HG03139 (cell line): ENCODE data around the gene PLXNA4.

Experiments used
- ATAC-seq: cut with Tn5 transposase; IDR thresholded peaks from one replicate; pipeline ENCODE4 v1.9.1; 2021; ENCODE audit not compliant: unreplicated experiment

Gene PLXNA4

DNA sequence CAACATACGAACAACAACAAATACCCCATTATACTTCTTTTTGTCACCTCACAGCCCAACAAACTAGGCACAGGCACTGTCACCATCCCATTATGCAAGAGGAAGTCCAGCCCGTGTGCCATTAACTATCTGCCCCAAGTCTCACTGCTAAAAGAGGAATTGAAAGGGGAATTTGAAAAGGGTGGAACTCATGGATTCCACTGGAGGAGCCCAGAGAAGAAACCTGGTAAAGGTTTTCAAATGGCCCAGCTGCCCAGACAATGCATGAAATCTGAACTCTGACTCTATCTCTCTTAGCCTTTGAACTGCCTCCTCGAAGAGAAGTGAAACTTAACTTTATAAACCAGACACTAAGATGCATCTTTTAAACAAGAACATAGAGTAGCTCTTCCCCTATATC is 130.0 kb downstream of the PLXNA4 start:
- ATAC-seq, result no peak

DNA sequence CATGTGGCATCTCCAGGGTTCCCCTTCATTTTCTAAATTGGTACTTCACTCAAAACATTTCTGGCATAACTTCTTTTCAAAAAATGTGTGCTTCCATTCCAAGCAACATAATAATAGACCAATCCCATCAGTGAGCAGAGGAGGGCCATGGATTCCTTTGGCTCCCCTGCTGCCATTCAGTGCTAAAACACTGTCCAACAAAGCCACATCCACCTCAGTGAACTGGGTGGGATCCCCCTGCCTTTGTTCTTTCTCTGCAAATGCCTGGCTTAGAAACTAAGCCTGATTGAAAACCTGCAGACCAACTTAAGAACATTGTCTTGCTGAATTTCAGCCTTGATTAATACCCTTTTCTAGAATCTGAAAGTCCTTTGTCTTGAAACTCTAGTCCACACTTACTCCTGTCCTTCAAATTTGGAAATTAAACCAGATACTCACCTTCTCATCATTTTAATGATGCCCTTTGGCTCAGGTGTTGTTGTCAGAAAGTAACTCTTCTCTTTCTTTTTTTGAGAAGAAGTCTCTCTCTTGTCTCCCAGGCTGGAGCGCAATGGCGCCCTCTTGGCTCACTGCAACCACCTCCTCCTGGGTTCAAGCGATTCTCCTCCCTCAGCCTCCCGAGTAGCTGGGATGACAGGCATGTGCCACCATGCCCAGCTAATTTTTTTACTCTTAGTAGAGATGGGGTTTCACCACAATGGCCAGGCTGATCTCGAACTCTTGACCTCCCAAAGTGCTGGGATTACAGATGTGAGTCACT is 132.3 kb downstream of the PLXNA4 start:
- no peak for ATAC-seq

DNA sequence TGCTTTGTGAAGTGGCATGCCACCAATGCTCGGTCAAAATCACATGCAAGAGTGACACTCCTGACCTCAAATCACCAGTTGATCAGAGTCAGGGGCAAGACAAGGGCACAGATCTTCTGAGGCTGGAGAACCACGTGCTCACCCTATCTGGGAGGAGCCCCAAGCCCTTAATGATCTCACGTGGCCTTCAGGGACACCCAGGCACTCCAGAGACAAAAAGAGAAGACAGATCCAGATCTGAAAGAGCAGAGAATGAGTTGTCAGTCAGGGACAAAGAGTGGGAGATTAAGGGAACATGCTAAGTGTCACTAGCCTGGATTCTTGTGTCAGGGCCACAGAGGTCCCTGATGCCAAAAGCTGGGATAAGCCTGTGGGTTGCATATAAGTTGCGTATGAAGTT is 134.3 kb downstream of the PLXNA4 start:
- no peak for ATAC-seq

DNA sequence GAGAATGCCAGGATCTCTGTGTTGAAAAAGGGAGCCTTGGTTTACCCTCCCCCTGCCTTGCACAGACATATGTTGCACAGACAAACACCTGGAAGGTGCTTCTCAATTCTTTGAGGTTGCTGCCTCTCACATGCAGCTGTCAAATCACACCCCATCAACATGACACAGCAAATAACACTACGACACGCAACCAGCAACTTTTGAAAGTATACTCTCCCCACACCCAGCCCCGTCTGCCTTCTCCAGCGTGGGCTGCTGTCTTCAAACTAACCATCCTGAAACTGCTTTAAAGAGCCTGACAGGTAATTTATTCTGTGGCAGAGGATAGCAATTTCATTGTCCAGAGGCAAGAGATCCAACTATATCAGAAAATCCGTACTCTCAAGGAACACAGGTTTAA is 136.1 kb downstream of the PLXNA4 start:
- ATAC-seq, result no peak

DNA sequence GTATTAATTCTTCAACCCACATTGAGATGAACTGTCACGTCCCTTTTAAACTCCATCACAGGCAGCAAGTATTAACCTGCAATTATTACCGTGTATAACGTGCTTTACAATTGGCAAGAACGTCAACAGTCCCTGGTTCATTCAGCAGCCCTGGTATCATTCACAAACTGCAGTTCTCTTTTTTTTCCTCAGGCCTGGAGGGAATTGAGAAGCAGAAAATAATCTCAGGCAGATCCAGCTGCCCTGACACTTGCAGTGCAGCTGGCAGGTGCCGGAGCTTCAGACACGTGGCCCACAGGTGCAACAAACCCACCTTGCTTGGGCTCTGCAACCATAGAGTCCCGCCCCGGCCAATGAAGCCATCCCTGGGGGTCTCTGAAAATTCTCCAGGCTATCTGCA is 137.3 kb downstream of the PLXNA4 start:
- no peak for ATAC-seq

DNA sequence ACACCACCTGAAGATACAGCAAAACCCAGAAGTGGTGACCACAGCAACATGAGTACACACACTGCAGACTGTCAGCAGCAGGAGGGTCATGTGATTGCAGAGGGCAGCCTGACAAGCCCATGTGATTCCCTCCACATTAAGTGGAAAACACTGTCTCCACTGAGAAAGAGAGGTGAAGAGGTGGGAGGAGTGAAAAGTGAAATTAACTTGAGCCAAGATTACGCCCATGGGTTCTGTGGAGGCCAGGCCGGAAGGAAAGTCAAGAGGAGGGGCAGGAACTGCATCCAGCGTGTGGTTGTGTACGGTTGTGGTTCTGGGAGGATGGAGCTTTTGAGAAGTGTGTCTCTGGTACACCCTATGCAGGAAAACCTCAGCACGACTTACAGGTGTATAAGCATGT is 138.5 kb downstream of the PLXNA4 start:
- no peak for ATAC-seq

DNA sequence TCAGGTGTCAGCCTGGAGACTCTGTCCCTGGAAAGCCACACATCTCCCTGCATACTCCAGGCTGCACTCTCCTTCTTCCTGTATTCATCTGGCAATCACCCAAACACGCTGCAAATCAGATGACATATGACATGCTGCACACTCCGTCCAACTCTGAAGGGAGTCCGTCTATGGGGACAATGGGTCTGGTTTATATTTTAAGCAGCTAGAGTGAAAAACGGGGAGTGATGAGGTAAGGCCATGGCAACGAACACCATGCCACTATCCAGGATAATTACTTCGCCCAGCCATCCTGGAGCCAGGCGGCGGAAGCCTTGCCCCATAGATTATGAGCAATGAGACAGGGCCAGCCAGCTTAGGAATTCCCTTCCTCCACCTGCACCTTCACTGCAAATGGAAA is 140.1 kb downstream of the PLXNA4 start:
- ATAC-seq, result no peak

DNA sequence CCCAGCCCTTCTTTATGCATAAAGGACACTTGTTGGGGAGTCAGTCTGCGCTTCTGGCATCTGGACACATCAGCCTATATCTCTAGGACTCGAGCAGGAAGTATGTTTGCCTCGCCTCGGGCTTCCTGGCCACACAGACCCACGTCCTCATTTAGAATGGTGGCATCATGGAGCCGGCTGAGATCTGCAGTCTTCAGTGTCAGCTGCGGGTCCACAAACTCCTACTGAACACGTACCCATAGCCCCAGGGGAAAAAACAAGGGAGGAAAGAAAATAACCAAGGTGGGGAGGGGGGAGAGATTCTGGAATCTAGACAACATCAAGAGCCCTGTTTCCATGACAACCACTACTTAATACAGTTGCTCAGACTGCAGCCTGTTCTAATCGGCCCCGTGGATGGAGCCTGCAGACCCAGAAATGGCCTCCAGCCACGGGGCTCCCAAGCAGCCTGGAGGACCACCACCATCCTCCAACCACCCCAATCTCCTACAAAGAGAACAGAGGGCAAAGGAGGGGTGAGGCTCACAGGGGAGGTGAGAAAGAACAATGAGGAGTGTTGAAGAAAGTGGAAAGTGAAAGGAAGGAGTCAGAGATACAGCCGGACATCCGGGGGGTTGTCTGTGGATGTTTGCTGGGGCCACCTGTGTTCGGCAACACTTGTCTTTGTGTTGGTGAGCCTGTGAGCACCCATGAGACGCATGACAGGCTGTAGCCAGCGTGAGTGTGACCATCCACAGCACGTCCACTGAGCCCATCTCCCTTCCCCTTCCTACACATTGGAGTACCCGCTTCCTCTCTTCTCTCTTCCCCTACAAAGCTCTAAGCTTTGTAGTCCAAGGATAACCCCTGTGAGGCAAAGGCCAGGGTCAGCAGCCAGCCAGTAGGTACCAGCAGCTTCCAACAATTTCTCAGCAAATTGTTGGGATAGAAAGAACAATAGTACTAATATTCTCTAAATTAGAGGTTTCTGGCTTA is 141.0 kb downstream of the PLXNA4 start:
- no peak for ATAC-seq

DNA sequence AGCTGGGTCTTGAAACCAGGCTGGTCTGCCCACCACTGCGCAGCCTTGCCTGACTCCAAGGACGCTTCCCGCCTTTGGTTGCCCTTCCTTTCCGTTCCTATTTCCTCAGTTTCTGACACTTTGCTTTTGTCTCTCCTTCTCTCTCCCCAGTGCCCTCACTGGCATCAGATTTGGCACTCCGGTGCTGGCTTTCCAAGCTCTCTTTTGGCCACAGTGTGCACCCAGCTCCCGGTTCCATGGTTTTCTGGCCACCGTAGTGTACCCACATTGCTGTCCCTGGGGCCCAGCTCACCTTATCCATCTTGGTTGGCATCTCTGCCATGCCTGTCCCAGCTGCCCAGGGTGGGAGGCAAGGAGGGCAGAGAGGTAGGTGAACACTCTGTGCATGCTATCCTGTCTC is 142.2 kb downstream of the PLXNA4 start:
- no peak for ATAC-seq

DNA sequence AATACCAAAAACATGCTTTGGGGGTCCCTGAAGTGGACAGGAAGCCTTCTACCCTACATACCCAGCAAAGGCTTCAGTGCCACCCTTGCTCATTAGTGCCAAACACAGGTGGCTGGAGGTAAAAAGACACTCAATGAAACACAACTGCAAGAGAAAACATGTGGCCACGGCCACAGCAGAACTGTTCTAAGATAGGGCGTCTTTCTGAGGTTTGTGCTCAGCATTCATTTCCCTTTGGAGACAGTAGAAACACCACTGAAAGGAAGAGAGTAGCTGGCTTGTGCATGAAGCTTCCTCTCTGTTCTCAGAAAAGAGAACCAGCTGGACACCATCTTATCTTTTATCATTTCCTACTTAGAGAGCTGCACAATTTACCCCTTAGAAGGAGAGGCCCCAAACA is 143.0 kb downstream of the PLXNA4 start:
- ATAC-seq, result no peak

DNA sequence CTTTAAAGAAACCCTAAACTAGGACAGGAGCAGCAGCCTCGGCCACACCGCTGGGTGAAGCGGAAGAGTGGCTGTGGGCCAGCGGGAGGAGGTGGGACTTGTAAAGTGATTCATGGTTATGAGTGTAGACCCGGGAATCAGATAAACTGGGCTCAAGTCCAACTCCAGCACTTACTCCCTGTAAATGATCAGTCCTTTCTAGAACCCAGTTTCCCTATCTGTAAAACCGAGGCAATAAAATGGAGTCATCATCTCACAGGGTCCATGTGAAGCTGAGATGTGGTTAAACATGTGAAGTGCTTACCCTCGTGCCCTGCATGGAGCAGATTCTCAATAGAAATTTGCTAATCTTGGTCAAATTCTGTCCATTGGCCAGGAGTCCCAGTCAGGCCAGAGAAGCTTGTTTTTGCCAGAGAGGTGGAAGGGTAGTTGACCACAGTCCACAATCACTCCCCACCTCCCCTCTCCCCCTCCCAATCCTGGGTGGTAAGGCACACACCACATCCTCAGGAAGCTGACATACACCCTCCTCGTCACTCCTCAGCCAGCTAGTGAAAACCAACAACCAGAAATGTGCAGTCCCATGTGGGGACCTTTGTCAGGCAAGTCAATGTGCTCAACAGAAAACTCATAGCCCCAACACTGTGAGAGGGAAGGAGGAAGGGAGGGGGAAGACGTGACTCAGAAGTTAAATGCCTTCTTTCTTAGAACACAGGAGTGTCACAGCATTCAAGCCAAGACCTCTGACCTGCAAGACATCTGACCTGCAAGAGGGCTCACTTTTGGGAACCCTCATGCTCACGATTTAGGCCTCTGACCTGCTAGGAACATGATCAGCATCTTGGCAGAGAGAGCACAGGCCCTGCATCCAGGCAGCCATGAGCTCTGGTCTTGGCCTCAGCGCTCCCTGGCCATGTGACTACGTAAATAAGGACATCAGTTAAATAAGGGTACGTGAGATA is 145.1 kb downstream of the PLXNA4 start:
- ATAC-seq, result no peak

DNA sequence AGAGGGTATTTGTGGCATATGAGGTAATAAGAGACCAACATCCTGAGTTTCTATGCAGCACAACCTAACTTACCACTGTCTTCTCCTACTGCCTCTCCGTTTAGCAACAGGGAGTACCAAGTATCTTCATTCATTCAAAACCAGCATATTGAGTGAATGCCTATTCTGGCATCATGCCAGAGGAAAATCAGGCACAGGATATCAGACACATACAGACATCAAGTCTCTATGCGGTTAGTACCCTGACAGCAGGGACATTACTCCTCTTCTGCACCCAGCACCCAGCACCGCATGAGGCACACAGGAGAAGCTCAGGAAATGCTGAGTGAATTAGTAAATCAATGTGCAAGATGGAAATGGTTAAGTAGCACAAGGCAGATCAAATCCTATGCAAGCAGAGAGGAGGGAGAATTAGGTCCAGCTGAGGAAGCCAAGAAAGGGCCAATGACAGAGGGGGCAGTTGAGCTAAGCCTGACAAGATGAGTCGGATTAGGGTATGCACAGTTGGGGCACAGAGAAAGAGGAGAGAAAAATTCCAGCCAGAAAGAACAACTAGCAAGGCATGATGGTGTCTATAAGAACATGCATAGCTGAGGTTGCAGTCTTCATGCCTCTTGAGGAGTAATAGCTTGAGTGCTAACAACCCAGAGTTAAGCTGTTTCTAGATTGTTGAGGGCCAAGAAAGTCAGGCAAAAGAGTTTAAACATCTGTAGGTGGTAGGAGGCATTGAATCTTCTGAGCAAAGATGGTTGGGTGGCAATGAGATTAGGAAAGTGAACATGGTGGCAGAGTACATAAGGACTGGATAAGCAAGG is 146.0 kb downstream of the PLXNA4 start:
- no peak for ATAC-seq

DNA sequence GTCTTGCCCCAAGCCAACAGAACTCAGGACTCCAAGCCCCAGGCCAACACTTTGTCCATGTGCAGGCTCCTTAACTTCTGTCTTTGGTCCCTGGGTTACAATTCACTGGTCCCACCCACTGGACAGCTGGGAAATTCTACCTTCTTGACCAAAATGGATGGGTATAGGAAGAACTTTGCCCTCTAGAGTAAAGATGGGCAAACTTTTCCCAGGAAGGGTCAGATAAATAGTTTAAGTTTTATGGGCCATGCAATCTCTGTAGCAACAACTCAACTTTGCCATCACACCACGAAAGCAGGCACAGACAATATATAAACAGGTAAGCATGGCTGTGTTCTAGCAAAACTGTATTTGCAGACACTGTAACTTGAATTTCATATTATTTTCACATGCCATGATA is 147.1 kb downstream of the PLXNA4 start:
- ATAC-seq, result no peak

DNA sequence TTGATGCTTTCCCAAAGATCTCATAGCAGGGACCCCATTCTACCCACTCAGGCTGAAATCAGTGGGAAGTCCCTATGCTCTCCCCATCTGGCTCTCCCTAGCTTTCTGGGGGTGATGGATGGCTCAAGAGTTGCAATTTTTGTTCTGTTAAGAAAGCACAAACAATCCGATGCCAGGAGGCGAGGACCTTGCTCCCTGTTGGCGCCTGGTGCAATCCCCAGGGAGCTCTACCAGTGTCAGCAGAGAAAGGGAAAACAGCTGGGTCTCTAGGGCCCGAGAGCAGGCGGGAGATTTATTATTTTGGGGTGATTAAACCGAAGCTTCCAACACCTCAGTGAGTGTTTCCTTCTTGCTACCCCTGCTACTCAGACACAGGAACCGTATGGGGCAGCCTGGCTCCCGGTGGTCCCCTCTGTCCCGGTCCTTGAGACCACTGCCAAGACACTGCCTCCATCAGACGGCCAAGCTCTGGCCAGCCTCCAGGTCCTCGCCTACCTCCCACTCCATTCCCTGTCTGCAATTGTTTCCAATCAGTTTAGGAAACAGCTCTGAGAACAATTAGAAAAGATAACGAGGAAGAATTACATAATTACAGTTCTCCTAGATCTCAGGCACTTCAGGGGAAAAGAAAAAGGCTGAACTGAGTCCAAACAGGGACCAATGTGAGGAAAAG is 147.9 kb downstream of the PLXNA4 start:
- no peak for ATAC-seq

DNA sequence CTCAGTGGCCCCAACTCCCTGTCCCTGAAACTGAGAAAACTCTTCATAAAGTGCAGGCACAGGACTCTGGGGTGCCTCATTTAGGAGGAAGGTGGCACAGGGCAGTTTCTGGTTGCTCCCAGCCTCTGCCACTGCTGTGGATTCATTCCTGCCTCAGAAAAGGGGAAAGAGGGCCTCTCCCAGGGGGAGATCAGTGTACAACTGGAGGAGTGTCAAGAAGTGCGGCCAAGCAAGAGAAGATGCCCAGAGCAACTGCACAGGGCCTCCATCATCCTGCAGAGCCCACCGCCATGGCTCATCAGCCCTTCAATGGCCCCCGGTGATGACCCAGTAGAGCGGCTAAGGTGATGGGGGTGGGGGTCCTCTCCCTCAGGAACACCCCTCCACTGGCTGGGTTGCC is 150.3 kb downstream of the PLXNA4 start:
- no peak for ATAC-seq

DNA sequence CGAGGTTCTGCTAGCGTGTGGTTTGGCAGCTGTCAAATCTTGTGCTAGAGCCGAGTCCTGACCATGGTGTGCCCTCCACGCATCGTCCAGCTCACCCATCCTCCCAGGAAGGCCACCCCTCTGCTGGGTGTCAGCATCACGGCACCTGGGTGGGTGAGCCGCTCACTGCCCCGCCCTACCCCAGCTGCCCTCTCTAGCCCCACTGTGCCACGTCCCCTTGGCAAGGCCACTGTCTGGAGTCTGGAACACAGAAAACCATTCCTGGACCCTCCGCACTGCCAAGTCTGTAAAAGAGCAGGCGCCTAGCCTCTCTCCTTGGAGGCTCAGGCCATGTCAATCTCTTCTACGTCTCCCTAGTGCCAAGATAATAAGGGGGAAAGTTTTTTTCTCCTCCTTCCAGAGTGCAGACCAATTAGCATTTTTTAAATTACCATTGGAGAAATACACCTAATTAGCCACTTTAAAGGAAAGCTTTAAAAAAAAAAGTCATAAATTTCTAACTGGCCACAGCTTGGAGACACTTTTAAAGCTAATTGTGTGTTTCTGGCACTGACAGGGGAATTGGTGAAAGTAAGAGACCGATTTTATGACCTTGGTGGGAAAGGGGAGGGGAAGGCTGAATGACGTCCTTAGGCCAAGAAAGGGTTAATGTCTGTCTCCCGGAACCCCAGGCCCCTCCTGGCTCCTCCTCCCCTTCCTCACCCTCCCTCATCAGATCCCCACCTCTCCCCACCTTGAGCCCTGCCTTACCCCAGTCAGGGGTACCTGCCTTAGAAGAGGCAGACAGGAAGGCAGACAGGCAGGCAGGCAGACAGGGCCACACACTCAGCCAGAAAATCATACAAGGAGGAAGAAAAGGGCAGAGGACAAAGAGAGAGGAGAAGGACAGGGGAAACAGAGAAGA is 151.2 kb downstream of the PLXNA4 start:
- no peak for ATAC-seq

DNA sequence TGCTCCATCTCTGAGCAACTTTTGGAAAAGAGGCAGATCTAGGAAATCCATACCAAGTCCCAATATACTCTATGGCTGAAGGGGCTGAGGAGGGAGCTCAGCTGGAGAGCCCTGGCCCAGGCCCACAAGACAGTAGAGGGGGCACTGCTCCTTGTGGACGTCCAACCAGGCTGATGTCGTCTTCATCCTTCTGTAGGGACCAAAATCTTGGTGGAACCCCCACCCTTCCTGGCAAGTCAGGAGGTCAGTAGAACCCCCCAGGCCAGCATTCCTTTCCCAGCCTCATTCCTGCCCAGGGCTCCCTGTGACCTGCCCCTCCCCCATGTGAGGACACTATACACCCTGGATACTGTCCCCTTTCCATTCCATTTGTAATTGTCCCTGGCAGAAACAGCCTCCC is 152.0 kb downstream of the PLXNA4 start:
- no peak for ATAC-seq

DNA sequence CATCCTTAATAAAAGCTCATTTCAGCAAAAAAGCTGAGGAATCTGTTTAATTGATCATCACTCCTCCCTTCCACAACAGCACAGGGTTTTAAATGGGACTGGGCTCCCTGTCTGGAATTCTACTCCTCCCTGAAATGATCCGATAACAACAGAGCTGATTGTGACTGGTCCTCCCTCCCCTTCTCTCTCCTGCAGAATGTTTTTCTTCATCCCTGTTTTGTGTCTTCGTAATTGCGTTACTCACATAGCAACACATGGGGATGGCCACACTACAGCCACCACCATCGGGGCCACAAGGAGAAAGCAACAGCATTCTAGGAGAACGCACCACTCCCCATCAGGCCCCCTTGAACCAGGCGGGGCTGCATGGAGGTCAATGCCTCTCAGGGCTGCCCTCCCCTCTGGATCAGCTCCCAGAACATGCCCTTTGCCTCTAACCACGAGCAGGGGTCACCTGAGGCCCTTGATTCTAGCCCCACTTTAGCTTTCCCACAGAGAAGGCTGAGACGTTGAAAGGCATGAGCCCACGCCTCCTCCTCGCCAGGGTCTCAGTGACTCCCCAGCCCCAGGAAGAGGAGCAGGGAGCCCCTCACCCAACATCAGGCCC is 152.6 kb downstream of the PLXNA4 start:
- no peak for ATAC-seq
